Measurements from ENCODE around the gene TPSB2.

The TPSB2 gene

DNA sequence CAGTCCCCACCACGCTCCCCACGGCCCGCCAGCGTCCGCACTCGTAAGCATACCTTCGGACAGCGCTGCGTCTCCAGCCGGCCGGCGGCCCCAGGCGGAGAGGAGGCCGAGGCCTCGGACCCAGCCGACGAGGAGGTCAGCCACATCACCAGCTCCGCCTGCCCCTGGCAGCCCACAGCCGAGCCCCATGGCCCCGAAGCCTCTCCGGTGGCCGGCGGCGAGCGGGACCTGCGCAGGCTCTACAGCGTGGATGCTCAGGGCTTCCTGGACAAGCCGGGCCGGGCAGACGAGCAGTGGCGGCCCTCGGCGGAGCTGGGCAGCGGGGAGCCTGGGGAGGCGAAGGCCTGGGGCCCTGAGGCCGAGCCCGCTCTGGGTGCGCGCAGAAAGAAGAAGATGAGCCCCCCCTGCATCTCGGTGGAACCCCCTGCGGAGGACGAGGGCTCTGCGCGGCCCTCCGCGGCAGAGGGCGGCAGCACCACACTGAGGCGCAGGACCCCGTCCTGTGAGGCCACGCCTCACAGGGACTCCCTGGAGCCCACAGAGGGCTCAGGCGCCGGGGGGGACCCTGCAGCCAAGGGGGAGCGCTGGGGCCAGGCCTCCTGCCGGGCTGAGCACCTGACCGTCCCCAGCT is 9.8 kb downstream of the TPSB2 start:
- TF ChIP-seq, protein P1, sequence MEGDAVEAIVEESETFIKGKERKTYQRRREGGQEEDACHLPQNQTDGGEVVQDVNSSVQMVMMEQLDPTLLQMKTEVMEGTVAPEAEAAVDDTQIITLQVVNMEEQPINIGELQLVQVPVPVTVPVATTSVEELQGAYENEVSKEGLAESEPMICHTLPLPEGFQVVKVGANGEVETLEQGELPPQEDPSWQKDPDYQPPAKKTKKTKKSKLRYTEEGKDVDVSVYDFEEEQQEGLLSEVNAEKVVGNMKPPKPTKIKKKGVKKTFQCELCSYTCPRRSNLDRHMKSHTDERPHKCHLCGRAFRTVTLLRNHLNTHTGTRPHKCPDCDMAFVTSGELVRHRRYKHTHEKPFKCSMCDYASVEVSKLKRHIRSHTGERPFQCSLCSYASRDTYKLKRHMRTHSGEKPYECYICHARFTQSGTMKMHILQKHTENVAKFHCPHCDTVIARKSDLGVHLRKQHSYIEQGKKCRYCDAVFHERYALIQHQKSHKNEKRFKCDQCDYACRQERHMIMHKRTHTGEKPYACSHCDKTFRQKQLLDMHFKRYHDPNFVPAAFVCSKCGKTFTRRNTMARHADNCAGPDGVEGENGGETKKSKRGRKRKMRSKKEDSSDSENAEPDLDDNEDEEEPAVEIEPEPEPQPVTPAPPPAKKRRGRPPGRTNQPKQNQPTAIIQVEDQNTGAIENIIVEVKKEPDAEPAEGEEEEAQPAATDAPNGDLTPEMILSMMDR (IDR thresholded peaks at IDR 0.05; ENCODE audit: control insufficient read depth, insufficient read depth, low read depth, low read length, missing control alignments) = no peak
- H3K4me3 ChIP-seq (ENCODE audit: control insufficient read depth, low read depth, low read length) = no peak overlapping the region
- DNase-seq (ENCODE audit: low read depth) = no peak

DNA sequence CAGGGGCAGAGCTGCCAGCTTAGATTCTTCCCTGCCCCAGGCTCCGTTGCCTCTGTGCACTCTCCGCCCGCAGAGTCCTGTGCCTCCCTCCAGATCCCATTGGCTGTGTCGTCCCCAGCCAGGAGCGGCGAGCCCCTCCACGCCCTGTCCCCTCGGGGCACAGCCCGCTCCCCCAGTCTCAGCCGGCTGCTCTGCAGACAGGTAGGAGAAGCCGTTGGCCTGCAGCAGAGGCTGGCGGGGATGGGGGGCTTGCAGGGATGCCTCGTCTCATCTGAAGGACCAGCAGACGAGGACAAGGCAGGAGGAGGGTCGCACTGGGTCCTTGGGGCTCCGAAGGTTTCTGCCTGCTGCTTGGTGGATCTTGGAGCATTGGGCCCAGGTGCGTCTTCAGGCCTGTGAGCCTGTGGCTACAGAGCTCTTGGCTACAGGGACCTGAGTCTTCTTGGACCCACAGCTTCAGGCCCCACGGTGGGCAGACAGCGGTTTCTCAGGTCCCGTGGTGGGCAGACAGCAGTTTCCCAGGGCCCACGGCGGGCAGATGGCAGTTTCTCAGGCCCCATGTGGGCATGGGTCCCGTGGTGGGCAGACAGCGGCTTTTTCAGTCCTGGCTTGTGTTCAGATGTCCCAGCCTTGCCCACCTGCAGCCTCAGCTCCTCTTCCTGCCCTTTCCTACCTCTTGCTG is 10.9 kb downstream of the TPSB2 start:
- no peak overlapping the region for H3K4me3 ChIP-seq (ENCODE audit: control insufficient read depth, low read depth, low read length)
- TF ChIP-seq, protein P1 (IDR thresholded peaks at IDR 0.05; ENCODE audit: control insufficient read depth, insufficient read depth, low read depth, low read length, missing control alignments) = no peak
- DNase-seq (ENCODE audit: low read depth) = no peak

DNA sequence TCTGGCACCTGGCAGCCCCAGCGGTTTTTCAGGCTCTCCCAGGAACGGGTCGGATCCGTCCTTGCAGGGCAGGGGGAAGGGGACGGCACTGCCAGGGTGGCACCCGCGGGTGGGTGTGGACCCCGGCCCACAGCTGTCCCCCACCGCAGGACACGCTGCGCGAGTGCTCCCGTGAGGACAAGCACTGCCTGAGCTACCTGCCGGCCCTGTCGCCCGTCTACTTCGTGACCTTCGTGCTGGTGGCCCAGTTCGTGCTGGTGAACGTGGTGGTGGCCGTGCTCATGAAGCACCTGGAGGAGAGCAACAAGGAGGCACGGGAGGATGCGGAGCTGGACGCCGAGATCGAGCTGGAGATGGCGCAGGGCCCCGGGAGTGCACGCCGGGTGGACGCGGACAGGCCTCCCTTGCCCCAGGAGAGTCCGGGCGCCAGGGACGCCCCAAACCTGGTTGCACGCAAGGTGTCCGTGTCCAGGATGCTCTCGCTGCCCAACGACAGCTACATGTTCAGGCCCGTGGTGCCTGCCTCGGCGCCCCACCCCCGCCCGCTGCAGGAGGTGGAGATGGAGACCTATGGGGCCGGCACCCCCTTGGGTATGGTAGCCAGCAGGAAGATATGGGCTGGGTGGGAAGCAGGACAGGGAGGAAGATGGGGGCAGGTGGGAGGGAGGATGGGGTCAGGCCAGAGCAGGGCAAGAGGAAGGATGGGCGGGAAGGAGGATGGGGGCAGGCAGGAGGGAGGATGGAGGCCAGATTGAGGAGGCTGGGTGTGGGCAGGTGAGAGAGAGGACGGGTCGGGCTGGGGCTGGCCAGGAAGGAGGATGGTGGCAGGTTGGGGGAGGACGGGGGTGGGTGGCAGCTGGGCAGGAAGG is 11.7 kb downstream of the TPSB2 start:
- TF ChIP-seq, protein P1 (IDR thresholded peaks at IDR 0.05; ENCODE audit: control insufficient read depth, insufficient read depth, low read depth, low read length, missing control alignments) = no peak
- DNase-seq (ENCODE audit: low read depth) = no peak
- H3K4me3 ChIP-seq (ENCODE audit: control insufficient read depth, low read depth, low read length) = no peak overlapping the region

DNA sequence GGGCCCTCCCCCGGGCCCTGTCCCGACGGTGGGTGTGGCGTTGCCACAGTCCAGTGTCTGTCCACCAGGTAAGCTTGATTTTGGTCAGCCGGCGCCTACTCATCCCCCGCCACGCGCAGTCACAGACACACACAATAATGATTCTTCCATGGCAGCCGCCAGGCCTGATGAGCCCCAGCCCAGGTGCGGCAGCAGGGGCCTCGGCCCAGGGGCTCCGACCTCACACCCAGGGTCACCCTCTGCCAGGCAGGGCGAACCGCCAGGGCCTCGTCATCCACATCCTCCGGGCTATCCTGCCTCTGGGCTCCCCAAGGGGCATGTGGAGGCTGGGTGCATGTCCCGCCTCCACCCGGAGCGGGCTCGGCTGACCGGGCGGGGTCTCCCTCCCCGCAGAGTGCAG is 12.5 kb downstream of the TPSB2 start:
- H3K4me3 ChIP-seq (ENCODE audit: control insufficient read depth, low read depth, low read length) = no peak overlapping the region
- TF ChIP-seq, protein P1 (IDR thresholded peaks at IDR 0.05; ENCODE audit: control insufficient read depth, insufficient read depth, low read depth, low read length, missing control alignments) = no peak
- DNase-seq (ENCODE audit: low read depth) = no peak

DNA sequence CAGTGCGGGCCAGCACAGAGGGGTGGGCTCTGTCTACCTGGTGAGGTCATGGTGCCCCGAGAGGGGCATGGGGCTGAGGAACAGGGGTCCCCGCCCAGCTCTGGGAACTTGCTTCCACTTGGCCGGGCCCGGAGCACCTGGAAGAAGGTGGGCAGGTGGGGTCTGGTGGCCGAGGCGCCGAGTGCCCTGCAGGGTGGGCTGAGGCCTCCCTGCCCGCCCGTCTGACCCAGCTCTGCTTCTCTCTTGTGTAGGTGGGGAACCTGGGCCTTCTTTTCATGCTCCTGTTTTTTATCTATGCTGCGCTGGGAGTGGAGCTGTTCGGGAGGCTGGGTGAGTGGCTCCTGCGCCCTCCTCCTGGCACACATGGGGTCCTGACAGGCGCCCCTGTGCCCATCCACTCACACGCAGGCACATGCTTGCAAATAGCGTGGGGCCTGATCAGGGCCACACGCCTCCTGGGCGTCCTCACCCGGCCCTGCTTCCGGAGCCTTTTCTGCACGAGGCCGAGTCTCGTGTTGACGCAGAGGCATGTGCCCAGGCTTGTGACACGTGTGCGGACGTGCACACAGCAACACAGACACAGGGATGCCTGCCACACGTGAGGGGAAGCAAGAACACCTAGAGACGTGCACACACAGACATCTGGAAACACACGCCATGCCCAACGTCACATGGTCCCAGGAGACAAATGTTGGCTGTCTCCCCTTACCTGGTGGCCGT is 13.1 kb downstream of the TPSB2 start:
- no peak overlapping the region for H3K4me3 ChIP-seq (ENCODE audit: control insufficient read depth, low read depth, low read length)
- DNase-seq (ENCODE audit: low read depth) = no peak
- TF ChIP-seq, protein P1 (IDR thresholded peaks at IDR 0.05; ENCODE audit: control insufficient read depth, insufficient read depth, low read depth, low read length, missing control alignments) = no peak

DNA sequence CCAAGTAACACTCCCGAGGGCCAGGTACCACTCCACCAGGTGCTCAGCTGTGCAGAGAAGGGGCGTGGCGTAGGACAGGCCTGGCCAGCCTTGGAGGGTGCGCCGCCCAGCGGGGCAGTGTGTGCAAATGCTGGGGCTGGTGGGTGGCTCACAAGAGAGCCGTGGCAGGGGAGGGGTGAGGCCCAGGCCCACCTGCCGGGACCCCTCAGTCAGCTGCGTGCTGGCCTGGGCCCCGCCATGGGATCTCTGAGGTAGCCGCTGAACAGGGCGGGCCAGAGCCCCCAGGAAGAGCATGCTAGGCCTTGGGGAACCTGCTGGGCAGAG is 13.7 kb downstream of the TPSB2 start:
- TF ChIP-seq, protein P1 (IDR thresholded peaks at IDR 0.05; ENCODE audit: control insufficient read depth, insufficient read depth, low read depth, low read length, missing control alignments) = no peak
- no peak for DNase-seq (ENCODE audit: low read depth)

More for the DNA sequence above, 13.7 kb downstream of the TPSB2 start:
- H3K4me3 ChIP-seq (ENCODE audit: control insufficient read depth, low read depth, low read length) = no peak overlapping the region

All from AG09309 (cell line).